ENCODE results near the gene MRPL18. TPM values are rescaled to one million over a fixed set of nuclear protein-coding genes. Genes with fewer than 3 reads are reported as not detected.
A peak's percentile ranks its signal among the peaks of the same experiment; 100 is the strongest.

The MRPL18 gene
- total and polyA plus RNA-seq, 9 of the 15 experiments (the other 6 are each of a cell fraction or from before 2014, with no cell fraction given): 149 to 456 (median 196) TPM

GRCh38 chr6:159742165-159742564 lies 48.1 kb upstream of the MRPL18 start:
- H4K20me1 ChIP-seq (replicated peaks; ENCODE audit: control insufficient read depth, insufficient read depth, low read length): no peaks in the 10 kb centered on the region
- H3K9me1 ChIP-seq (ENCODE audit: control insufficient read depth, insufficient read depth, low read length): peaks cover 3% of the 10 kb centered on the region
- H3K9me3 ChIP-seq (replicated peaks; ENCODE audit: control insufficient read depth, insufficient read depth, low read depth, low read length): no peaks in the 10 kb centered on the region
- ATAC-seq: peak; percentile 60; the same call in 2 of the 3 replicates
- no peak overlapping the region for H3K4me3 ChIP-seq
- H3K4me2 ChIP-seq (ENCODE audit: insufficient read depth, low read length): no peak overlapping the region
- H3K79me2 ChIP-seq (ENCODE audit: control insufficient read depth, insufficient read depth, low read length): peaks cover 72% of the 10 kb centered on the region
- TF ChIP-seq THRB (CRISPR knock-in tag; conservative IDR thresholded peaks at IDR 0.05) (no peak), MAFG (tag; conservative IDR thresholded peaks at IDR 0.05) (peak; percentile 91), NFE2 (IDR thresholded peaks at IDR 0.05; ENCODE audit: low read depth) (peak; percentile 75), ELK1 (CRISPR knock-in tag; IDR thresholded peaks at IDR 0.05) (no peak), CLOCK (CRISPR knock-in tag; IDR thresholded peaks at IDR 0.05; ENCODE audit: borderline replicate concordance) (no peak), MAFK (IDR thresholded peaks at IDR 0.05; ENCODE audit: low read length) (peak; percentile 54; the same call in 1 of the 2 replicates), ZNF316 (IDR thresholded peaks at IDR 0.05) (peak; percentile 94), MAFF (IDR thresholded peaks at IDR 0.05; ENCODE audit: low read length) (peak; percentile 60), C11orf30 (IDR thresholded peaks at IDR 0.05; ENCODE audit: low read depth) (peak; percentile 85), NFE2L1 (tag; IDR thresholded peaks at IDR 0.05; ENCODE audit: borderline replicate concordance, low read depth) (peak; percentile 68; the same call in 1 of the 2 replicates)
- ChIA-PET POLR2A (interaction anchor here (0.9 to 1.9 kb wide), 4 partner anchors 10 to 19 kb away, joined by 3 to 6 read pairs (median 4); partner anchors contain the start of gene ACAT2), CTCF (ENCODE audit: low intra/inter-chr PET ratio) (no interaction called here)
- H3K27me3 ChIP-seq (ENCODE audit: control insufficient read depth in 2 of 2, insufficient read depth in 2 of 2, low read length in 2 of 2): no peaks in the 10 kb centered on the region
- no peak overlapping the region for H3K27ac ChIP-seq (ENCODE audit: extremely low read depth, low read depth, low read length)
- no TSS peak for BruUV-seq (replicated peaks)
- 75% methylated on average over 1 of the region's 1 CpG for WGBS (ENCODE audit: insufficient coverage, low coverage, missing lambda C conversion rate)
- in situ Hi-C loops (cut with MboI) (no loop called here), intact Hi-C loops (cut with micrococcal nuclease) (no loop called here)
- no peak for DNase-seq (ENCODE audit: extremely low read depth in 1 of 4, low spot score in 3 of 4)
- FAIRE-seq: no peak
- H3K9ac ChIP-seq (ENCODE audit: insufficient read depth in 1 of 2, low read depth in 2 of 2, low read length in 2 of 2): no peak overlapping the region
- no peaks in the 10 kb centered on the region for H3K4me1 ChIP-seq (replicated peaks in 1 of 2; ENCODE audit: control insufficient read depth in 2 of 2, insufficient read depth in 2 of 2, low read length in 2 of 2)
- H3K36me3 ChIP-seq (ENCODE audit: control insufficient read depth, insufficient read depth, low read length): peaks cover 98% of the 10 kb centered on the region
- H2AFZ ChIP-seq (ENCODE audit: low read depth, low read length): no peak overlapping the region

Data from K562 (cell line).